ENCODE measurements around the gene KRT73. TPM values are rescaled to one million over a fixed set of nuclear protein-coding genes. Genes with fewer than 3 reads are reported as not detected.

Gene KRT73
- total and polyA plus RNA-seq, 2 of the 8 experiments (the other 6 are each of a cell fraction or from before 2014, with no cell fraction given): not detected

GRCh38 chr12:52581066-52581465 is 37.3 kb downstream of the KRT73 start:
- Histone ChIP-seq H3K27me3 (replicated peaks in 1 of 4; ENCODE audit: control insufficient read depth in 3 of 4, extremely low read depth in 1 of 4, insufficient read depth in 3 of 4, low read length in 3 of 4) (no peaks in the 10 kb centered on the region), H2BK120ac (replicated peaks; ENCODE audit: low read depth, low read length) (no peak overlapping the region), H3K79me2 (ENCODE audit: control insufficient read depth in 1 of 2, insufficient read depth in 2 of 2, low read length in 2 of 2) (no peaks in the 10 kb centered on the region), H3K4me2 (ENCODE audit: insufficient read depth in 1 of 2, low read depth in 2 of 2, low read length in 2 of 2) (no peak overlapping the region), H2AFZ (ENCODE audit: low read length) (no peak overlapping the region), H3K79me1 (ENCODE audit: low read depth, low read length) (no peaks in the 10 kb centered on the region), H3K36me3 (ENCODE audit: control insufficient read depth in 2 of 4, insufficient read depth in 4 of 4, low read length in 3 of 4) (no peaks in the 10 kb centered on the region), H2AK5ac (ENCODE audit: low read depth, low read length) (no peak overlapping the region), H2BK15ac (ENCODE audit: low read length) (no peak overlapping the region), H4K20me1 (replicated peaks in 1 of 2; ENCODE audit: control insufficient read depth in 1 of 2, insufficient read depth in 2 of 2, low read length in 2 of 2) (no peaks in the 10 kb centered on the region), H3K4ac (replicated peaks; ENCODE audit: insufficient read length, low read depth, low read length) (no peak overlapping the region), H3K27ac (ENCODE audit: low read depth, low read length) (no peak overlapping the region), H4K5ac (ENCODE audit: insufficient read length, low read depth, low read length) (no peak overlapping the region), H3K9me3 (ENCODE audit: insufficient read depth in 2 of 2, low read depth in 1 of 2, low read length in 1 of 2) (no peaks in the 10 kb centered on the region), H3K23me2 (ENCODE audit: low read depth, low read length) (no peaks in the 10 kb centered on the region), H3K4me3 (ENCODE audit: extremely low read depth in 1 of 4, insufficient read depth in 2 of 4, low read depth in 3 of 4, low read length in 4 of 4) (no peak overlapping the region), H3K18ac (ENCODE audit: extremely low read depth, low read length) (no peak overlapping the region), H2BK12ac (ENCODE audit: low read depth, low read length) (no peak overlapping the region), H3K4me1 (replicated peaks in 1 of 4; ENCODE audit: control insufficient read depth in 3 of 4, insufficient read depth in 4 of 4, low read length in 3 of 4) (no peaks in the 10 kb centered on the region), H4K8ac (ENCODE audit: extremely low read depth, insufficient read depth, low read length) (no peak overlapping the region), H2BK20ac (ENCODE audit: low read length) (no peak overlapping the region), H2BK5ac (ENCODE audit: low read depth, low read length) (no peak overlapping the region), H4K91ac (replicated peaks; ENCODE audit: insufficient read length, low read length) (no peak overlapping the region), H3K23ac (ENCODE audit: insufficient read length) (no peak overlapping the region), H3K56ac (replicated peaks; ENCODE audit: insufficient read length, low read depth, low read length) (no peak overlapping the region), H3K9ac (replicated peaks in 1 of 4; ENCODE audit: extremely low read depth in 1 of 4, low read depth in 3 of 4, low read length in 3 of 4) (no peak overlapping the region), H3K14ac (ENCODE audit: insufficient read length) (no peak overlapping the region)
- no peak for TF ChIP-seq ASH2L (IDR thresholded peaks at IDR 0.05; ENCODE audit: low read length)
- TF ChIP-seq BCL11A (IDR thresholded peaks at IDR 0.05; ENCODE audit: low read depth in 2 of 2, low read length in 2 of 2): no peak
- no peak for TF ChIP-seq MAFK (IDR thresholded peaks at IDR 0.05; ENCODE audit: low read depth, low read length)
- TF ChIP-seq CREB1 (IDR thresholded peaks at IDR 0.05): no peak
- no peak for TF ChIP-seq SUZ12 (IDR thresholded peaks at IDR 0.05; ENCODE audit: low read length)
- no peak for TF ChIP-seq RAD21 (IDR thresholded peaks at IDR 0.05 in 1 of 2, conservative IDR thresholded peaks at IDR 0.05 in 1 of 2; ENCODE audit: low read depth in 2 of 2, low read length in 2 of 2)
- TF ChIP-seq KDM4A (IDR thresholded peaks at IDR 0.05; ENCODE audit: low read depth, low read length, severe bottlenecking): no peak
- no peak for TF ChIP-seq TEAD4 (IDR thresholded peaks at IDR 0.05; ENCODE audit: low read depth, low read length)
- no peak for TF ChIP-seq CEBPB (IDR thresholded peaks at IDR 0.05; ENCODE audit: low read depth, low read length)
- TF ChIP-seq MAX (IDR thresholded peaks at IDR 0.05): no peak
- TF ChIP-seq RNF2 (IDR thresholded peaks at IDR 0.05; ENCODE audit: borderline replicate concordance, low read depth, low read length, missing control alignments, poor library complexity, severe bottlenecking): no peak
- no peak for TF ChIP-seq POLR2AphosphoS5 (IDR thresholded peaks at IDR 0.05; ENCODE audit: low read depth, low read length)
- TF ChIP-seq HDAC6 (IDR thresholded peaks at IDR 0.05; ENCODE audit: low read depth, low read length): no peak
- ChIA-PET POLR2A (ENCODE audit: partially characterized antibody) (no interaction called here), CTCF (ENCODE audit: partially characterized antibody) (interaction anchor here (1.1 to 23.2 kb wide), 16 partner anchors 8 to 405 kb away, joined by 3 to 502 read pairs (median 8); partner anchors contain the start of gene KRT74)
- no peak for FAIRE-seq
- DNase-seq (ENCODE audit: low read depth in 1 of 2, low spot score in 2 of 2): no peak
- 88% methylated on average over 7 of the region's 7 CpGs; no CpG with 5 or more reads in 1 of the 2 experiments for WGBS, 2 experiments (ENCODE audit: extremely low coverage in 1 of 2, insufficient coverage in 1 of 2, insufficient read length in 1 of 2, insufficient replicate concordance in 2 of 2, low coverage in 1 of 2, low lambda C conversion rate in 2 of 2, missing lambda C conversion rate in 1 of 2)

Measured in H1 (cell line).